IMR-90 (cell line): ENCODE measurements around the gene ST3GAL4. TPM values are rescaled to one million over a fixed set of nuclear protein-coding genes. Genes with fewer than 3 reads are reported as not detected.
A peak's percentile ranks its signal among the peaks of the same experiment; 100 is the strongest.

Experiments used
- ATAC-seq: fragments of 200-7000 bp; cut with Tn5 transposase; 2 replicates; pipeline ENCODE4 v1.9.1; 2020; ENCODE audit warnings: low read depth, mild to moderate bottlenecking, moderate library complexity
- BruUV-seq: library from RNA; stranded (reverse); fragments of 400-500 nt; replicated peaks from 2 replicates; lab custom pipeline; 2021; lab: Mats Ljungman, UMichigan
- CTCF ChIA-PET: fragments of 300-600 bp; formaldehyde crosslinking; extraction: SDS; loops from one replicate; lab custom pipeline; 2021; ENCODE audit warnings: antibody characterized with exemption; lab: Yijun Ruan, JAX
- POLR2A ChIA-PET: fragments of 300-600 bp; sonication (Branson Sonifier 250); formaldehyde crosslinking; loops from one replicate; lab custom pipeline; 2022; ENCODE audit warnings: antibody characterized with exemption; ENCODE audit not compliant: unreplicated experiment; lab: Charles Lee
- DNase-seq: peaks from one replicate; pipeline ENCODE4 v3.0.0; 2013
- H2AFZ ChIP-seq: replicated peaks from 2 replicates; pipeline ENCODE3; 2013; ENCODE audit warnings: low read length, mild to moderate bottlenecking; ENCODE audit not compliant: poor library complexity
- H2AK5ac ChIP-seq: 2 replicates; pipeline ENCODE4 v1.6.1; 2013; ENCODE audit warnings: low read depth, low read length, inconsistent platforms
- H2AK9ac ChIP-seq: replicated peaks from 2 replicates; pipeline ENCODE3; 2013; ENCODE audit warnings: mild to moderate bottlenecking, low read depth, low read length, moderate library complexity; ENCODE audit not compliant: poor library complexity
- H2BK120ac ChIP-seq: 2 replicates; pipeline ENCODE4 v1.6.1; 2013; ENCODE audit warnings: low read depth, low read length, inconsistent platforms
- H2BK15ac ChIP-seq: 3 replicates; pipeline ENCODE4 v1.6.1; 2013; ENCODE audit warnings: low read depth, low read length, inconsistent platforms
- H2BK20ac ChIP-seq: 2 replicates; pipeline ENCODE4 v1.6.1; 2013; ENCODE audit warnings: low read depth, mild to moderate bottlenecking, inconsistent platforms, low read length, moderate library complexity
- H2BK5ac ChIP-seq: 2 replicates; pipeline ENCODE4 v1.6.1; 2013; ENCODE audit warnings: mild to moderate bottlenecking, low read depth, low read length, inconsistent platforms; ENCODE audit not compliant: poor library complexity, severe bottlenecking
- H3K14ac ChIP-seq: replicated peaks from 2 replicates; pipeline ENCODE4 v1.6.1; 2013; ENCODE audit warnings: low read depth, low read length, inconsistent platforms
- H3K18ac ChIP-seq: 2 replicates; pipeline ENCODE4 v1.6.1; 2013; ENCODE audit warnings: low read depth, low read length, control low read depth
- H3K23ac ChIP-seq: 2 replicates; pipeline ENCODE4 v1.6.1; 2013; ENCODE audit warnings: low read depth, low read length, inconsistent platforms
- H3K27ac ChIP-seq: 2 replicates; pipeline ENCODE4 v1.5.1; 2013; ENCODE audit warnings: mild to moderate bottlenecking, control low read depth, low read length; ENCODE audit not compliant: insufficient read depth
- H3K27me3 ChIP-seq: 2 replicates; pipeline ENCODE4 v1.6.1; 2013; ENCODE audit warnings: low read length; ENCODE audit not compliant: control insufficient read depth, insufficient read depth
- H3K36me3 ChIP-seq: 2 replicates; pipeline ENCODE4 v1.6.1; 2013; ENCODE audit warnings: low read length, mixed read lengths; ENCODE audit not compliant: control insufficient read depth, insufficient read depth
- H3K4ac ChIP-seq: 2 replicates; pipeline ENCODE4 v1.6.1; 2013; ENCODE audit warnings: low read depth, low read length, inconsistent platforms
- H3K4me1 ChIP-seq: 2 replicates; pipeline ENCODE4 v1.6.1; 2013; ENCODE audit warnings: low read length, mixed read lengths; ENCODE audit not compliant: control insufficient read depth, insufficient read depth
- H3K4me2 ChIP-seq: 2 replicates; pipeline ENCODE4 v1.6.1; 2013; ENCODE audit warnings: low read depth, mild to moderate bottlenecking, control low read depth, low read length, moderate library complexity
- H3K4me3 ChIP-seq: 2 replicates; pipeline ENCODE4 v1.5.1; 2013; ENCODE audit warnings: low read depth, mild to moderate bottlenecking, control low read depth, low read length, moderate library complexity; ENCODE audit not compliant: insufficient read depth
- H3K56ac ChIP-seq: 2 replicates; pipeline ENCODE4 v1.6.1; 2013; ENCODE audit warnings: low read length, inconsistent platforms; ENCODE audit not compliant: insufficient read depth; ENCODE audit errors: extremely low read depth
- H3K79me1 ChIP-seq, 2 experiments: 2 replicates each; pipeline ENCODE4 v1.6.1; 2013; ENCODE audit warnings: low read length in 2 of 2, inconsistent platforms in 1 of 2, low read depth in 1 of 2
- H3K9ac ChIP-seq: 2 replicates; pipeline ENCODE4 v1.6.1; 2013; ENCODE audit warnings: low read depth, low read length, control low read depth
- H3K9me1 ChIP-seq: 2 replicates; pipeline ENCODE4 v1.6.1; 2013; ENCODE audit warnings: low read length, inconsistent platforms; ENCODE audit not compliant: insufficient read depth
- H3K9me3 ChIP-seq: 2 replicates; pipeline ENCODE4 v1.6.1; 2013; ENCODE audit warnings: low read length; ENCODE audit not compliant: control insufficient read depth, insufficient read depth
- H4K20me1 ChIP-seq: 2 replicates; pipeline ENCODE4 v1.6.1; 2013; ENCODE audit warnings: low read length, inconsistent platforms; ENCODE audit not compliant: insufficient read depth
- H4K5ac ChIP-seq: 2 replicates; pipeline ENCODE4 v1.6.1; 2013; ENCODE audit warnings: mild to moderate bottlenecking, low read depth, low read length, control low read depth
- H4K8ac ChIP-seq, 2 experiments: 2 replicates each; pipeline ENCODE4 v1.6.1; 2013; ENCODE audit warnings: low read depth in 2 of 2, low read length in 2 of 2, control low read depth in 1 of 2, inconsistent platforms in 1 of 2
- H4K91ac ChIP-seq: 2 replicates; pipeline ENCODE4 v1.6.1; 2013; ENCODE audit warnings: low read depth, low read length, inconsistent platforms; ENCODE audit not compliant: insufficient read depth
- FOS ChIP-seq: fragments of 150-350 bp; IDR thresholded peaks from 2 replicates; pipeline ENCODE4 v1.6.1; 2016; ENCODE audit warnings: low read depth, low read length
- MAZ ChIP-seq: IDR thresholded peaks from 2 replicates; pipeline ENCODE4 v1.6.1; 2012; ENCODE audit warnings: low read depth, mild to moderate bottlenecking, low read length, improper control_type of control experiment, moderate library complexity, borderline replicate concordance
- SMC3 ChIP-seq: fragments of 150-350 bp; IDR thresholded peaks from 2 replicates; pipeline ENCODE4 v1.6.1; 2016; ENCODE audit warnings: low read depth, mild to moderate bottlenecking, antibody characterized with exemption, low read length, moderate library complexity
- USF2 ChIP-seq: fragments of 150-350 bp; IDR thresholded peaks from 2 replicates; pipeline ENCODE4 v1.6.1; 2017; ENCODE audit warnings: mild to moderate bottlenecking, antibody characterized with exemption, low read length, low read depth
- WGBS, 2 experiments: methylation state at CpG; one replicate each; pipeline versions ENCODE4 v1.1.5 to v1.1.7; 2013; ENCODE audit warnings: missing lambda C conversion rate in 2 of 2; ENCODE audit not compliant: insufficient read length in 1 of 2; ENCODE audit errors: extremely low coverage in 2 of 2; 5-methylcytosine and 5-hydroxymethylcytosine counted together
- dilution Hi-C: fragments of 300-500 bp; cut with HindIII; formaldehyde crosslinking; loops from one replicate; pipeline ENCODE4 v1.14.3; 2018; ENCODE audit warnings: low sequenced_read_pairs; ENCODE audit not compliant: unreplicated experiment
- in situ Hi-C: fragments of 300-500 bp; cut with MboI; formaldehyde crosslinking; loops from 3 replicates; pipeline ENCODE4 v1.14.3; 2019; ENCODE audit warnings: low sequenced_read_pairs, inconsistent platforms, mixed read lengths
- intact Hi-C: fragments of 100-400 bp; cut with micrococcal nuclease; formaldehyde crosslinking; loops from 2 replicates; pipeline ENCODE4 v1.10.0; 2022
- polyA plus RNA-seq, 3 experiments: library from polyadenylated mRNA; depleted of rRNA; stranded (reverse); fragments of >200 nt; gene quantifications; 2 replicates each; pipeline ENCODE4 v1.2.3, GENCODE V29; 2012; ENCODE audit warnings: low replicate concordance in 1 of 3
- total RNA-seq: library from RNA; depleted of rRNA; stranded (reverse); fragments of >200 nt; gene quantifications from 2 replicates; pipeline ENCODE4 v1.2.3, GENCODE V29; 2012

The ST3GAL4 gene
- total and polyA plus RNA-seq, 2 of the 4 experiments (the other 2 are of a cell fraction) = 17.0 to 19.7 TPM

GRCh38 chr11:126431401-126432064, 76.0 kb downstream of the ST3GAL4 start:
- DNase-seq (peak; percentile 72), ATAC-seq (peak; percentile 87)
- intact Hi-C loops (no loop called here), dilution Hi-C loops (no loop called here), in situ Hi-C loops (loop anchor here (25.0 kb wide), 2 partner anchors 556 to 1606 kb away; no protein-coding TSS in a partner anchor)
- H3K56ac ChIP-seq = no peak overlapping the region
- WGBS, 2 experiments = 77% methylated on average over 12 of the region's 23 CpGs; no CpG with 5 or more reads in 1 of the 2 experiments
- peak overlapping the region; percentile 99 for H4K91ac ChIP-seq
- peak overlapping the region; percentile 92 for H2BK5ac ChIP-seq
- H2BK20ac ChIP-seq = peak overlapping the region; percentile 84
- H3K27ac ChIP-seq = peak overlapping the region; percentile 47
- no peak overlapping the region for H3K4me2 ChIP-seq
- H3K9me3 ChIP-seq = no peaks in the 10 kb centered on the region
- TF ChIP-seq MAZ = peak; percentile 27; the same call in 1 of the 2 replicates
- TF ChIP-seq USF2 = no peak
- TF ChIP-seq SMC3 = peak; percentile 25; the same call in 1 of the 2 replicates
- TF ChIP-seq FOS = peak; percentile 67
- no peak overlapping the region for H3K9ac ChIP-seq
- peak overlapping the region; percentile 97 for H2AK9ac ChIP-seq
- no peaks in the 10 kb centered on the region for H4K20me1 ChIP-seq
- peak overlapping the region; percentile 83; the same call in 2 of the 3 replicates for H2BK15ac ChIP-seq
- ChIA-PET POLR2A (no interaction called here), CTCF (interaction anchor here (1.1 to 3.5 kb wide), 5 partner anchors 10 to 121 kb away, joined by 3 to 14 read pairs (median 6); no protein-coding TSS in a partner anchor)
- peak overlapping the region; percentile 68 for H4K5ac ChIP-seq
- peak overlapping the region; percentile 80 for H3K23ac ChIP-seq
- peak overlapping the region; percentile 38 for H3K18ac ChIP-seq
- no peak overlapping the region for H3K4me3 ChIP-seq
- peaks cover 17% of the 10 kb centered on the region for H3K9me1 ChIP-seq
- no peaks in the 10 kb centered on the region for H3K27me3 ChIP-seq
- H3K14ac ChIP-seq = peak overlapping the region; percentile 88
- H3K79me1 ChIP-seq = no peaks in the 10 kb centered on the region
- H3K36me3 ChIP-seq = no peaks in the 10 kb centered on the region
- H2AK5ac ChIP-seq = peak overlapping the region; percentile 91
- H2BK120ac ChIP-seq = peak overlapping the region; percentile 96
- BruUV-seq = no TSS peak
- H3K4me1 ChIP-seq = peaks cover 12% of the 10 kb centered on the region
- H4K8ac ChIP-seq = peak overlapping the region; percentile 44 to 94
- H3K4ac ChIP-seq = peak overlapping the region; percentile 93
- peak overlapping the region; percentile 94 for H2AFZ ChIP-seq
